CD4-positive, CD25-positive, alpha-beta regulatory T cell (primary cell): ENCODE data around the gene CCND1. TPM values are rescaled to one million over a fixed set of nuclear protein-coding genes. Genes with fewer than 3 reads are reported as not detected.

Experiments used
- ATAC-seq, 2 donors: fragments of 150-1000 bp; cut with Tn5 transposase; one replicate each; pipeline ENCODE4 v1.10.0; 2021; ENCODE audit warnings: low read depth in 2 of 2, moderate number of reproducible peaks in 2 of 2, moderate library complexity in 1 of 2
- DNase-seq, 3 donors: peaks; one replicate each; pipeline versions ENCODE4 v3.0.0 to v3.0.0-alpha.2; 2012 to 2022; ENCODE audit warnings: mixed read lengths in 1 of 3
- H3K27ac ChIP-seq: one replicate; pipeline ENCODE4 v1.7.0; 2013; ENCODE audit warnings: mild to moderate bottlenecking, low read length; ENCODE audit not compliant: insufficient read depth, poor library complexity, severe bottlenecking
- H3K27me3 ChIP-seq: one replicate; pipeline ENCODE4 v1.7.0; 2013; ENCODE audit warnings: low read length; ENCODE audit not compliant: control insufficient read depth, insufficient read depth
- H3K36me3 ChIP-seq: one replicate; pipeline ENCODE4 v1.7.0; 2013; ENCODE audit warnings: mild to moderate bottlenecking, low read length, moderate library complexity; ENCODE audit not compliant: control insufficient read depth, insufficient read depth
- H3K4me1 ChIP-seq: 2 replicates; pipeline ENCODE4 v1.7.0; 2013; ENCODE audit warnings: mild to moderate bottlenecking, low read length; ENCODE audit not compliant: insufficient read depth, control insufficient read depth, poor library complexity, severe bottlenecking
- H3K4me3 ChIP-seq: one replicate; pipeline ENCODE4 v1.7.0; 2013; ENCODE audit warnings: low read depth, mild to moderate bottlenecking, low read length, moderate library complexity
- H3K9me3 ChIP-seq, 2 experiments: 1 replicate in 1 of 2; 2 replicates in 1 of 2; pipeline ENCODE4 v1.7.0; 2013; ENCODE audit warnings: low read length in 2 of 2, mild to moderate bottlenecking in 1 of 2, moderate library complexity in 1 of 2; ENCODE audit not compliant: control insufficient read depth in 2 of 2
- H3K27ac Mint-ChIP-seq, 3 donors: one replicate each; pipeline ENCODE4 v1.8.0; 2020 to 2022; ENCODE audit warnings: mild to moderate bottlenecking in 3 of 3, mixed read lengths in 3 of 3, moderate library complexity in 2 of 3
- H3K27me3 Mint-ChIP-seq: one replicate; pipeline ENCODE4 v1.8.0; 2022; ENCODE audit warnings: mild to moderate bottlenecking, mixed read lengths
- H3K36me3 Mint-ChIP-seq: one replicate; pipeline ENCODE4 v1.8.0; 2020; ENCODE audit warnings: mixed read lengths
- H3K4me1 Mint-ChIP-seq, 4 donors: one replicate each; pipeline ENCODE4 v1.8.0; 2020 to 2022; ENCODE audit warnings: mixed read lengths in 4 of 4, mild to moderate bottlenecking in 1 of 4
- H3K4me3 Mint-ChIP-seq, 4 donors: one replicate each; pipeline ENCODE4 v1.8.0; 2020 to 2022; ENCODE audit warnings: mild to moderate bottlenecking in 4 of 4, mixed read lengths in 4 of 4, moderate library complexity in 3 of 4
- H3K9me3 Mint-ChIP-seq, 7 donors: one replicate each; pipeline ENCODE4 v1.8.0; 2020 to 2022; ENCODE audit warnings: mixed read lengths in 7 of 7, mild to moderate bottlenecking in 3 of 7, moderate library complexity in 2 of 7
- polyA plus RNA-seq, 4 donors: library from polyadenylated mRNA; unstranded; fragments of 300-500 nt; fragmentation: Illumina TruSeq; gene quantifications; one replicate each; pipeline ENCODE4 v1.2.3, GENCODE V29; 2021
- total RNA-seq: library from RNA; stranded (reverse); gene quantifications from one replicate; pipeline ENCODE4 v1.2.3, GENCODE V29; 2022

The CCND1 gene
- total and polyA plus RNA-seq, 5 donors from 2014 or later: 0.17 to 3.6 (median 0.65) TPM; not detected in 2

DNA sequence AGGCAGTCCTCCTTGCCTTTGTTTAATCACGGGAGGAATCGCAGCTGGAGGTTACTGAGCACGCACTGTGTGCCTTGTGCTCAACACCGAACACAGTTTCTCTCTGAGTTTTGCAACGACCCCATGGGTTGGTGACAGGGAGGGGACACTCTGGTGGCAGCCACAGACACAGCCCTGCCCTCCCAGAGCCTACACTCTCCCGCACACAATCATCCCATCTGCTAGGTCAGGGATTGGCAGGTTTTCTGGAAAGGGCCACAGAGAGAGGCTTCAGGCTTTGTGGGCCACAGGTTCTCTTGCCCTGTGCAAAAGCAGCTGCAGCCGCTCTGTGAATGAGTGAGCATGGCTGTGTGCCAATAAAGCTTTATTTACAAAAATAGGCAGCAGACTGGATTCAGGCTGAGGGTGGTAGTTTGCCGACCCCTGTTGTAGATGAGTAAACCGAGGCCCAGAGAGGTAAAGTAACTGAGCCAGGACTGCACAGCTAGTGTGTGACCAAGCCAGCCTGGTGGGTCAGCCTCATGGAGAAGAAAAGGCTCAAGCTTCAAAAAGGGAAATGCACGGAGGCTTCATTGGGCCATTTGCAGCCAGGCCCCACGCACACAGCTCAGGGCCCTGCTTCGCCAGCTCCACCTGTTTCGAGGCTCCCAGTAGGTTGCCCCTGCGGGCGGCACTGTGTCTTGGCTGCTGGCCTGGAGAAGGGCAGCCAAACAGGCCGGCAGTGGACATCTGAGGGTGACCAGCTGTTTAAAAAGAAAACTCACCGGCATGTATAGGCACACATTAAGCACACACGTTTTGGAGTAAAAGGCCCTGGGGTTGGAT lies 17.9 kb downstream of the CCND1 start:
- Histone ChIP-seq H3K27ac (no peak overlapping the region), H3K9me3 (no peaks in the 10 kb centered on the region), H3K4me1 (no peaks in the 10 kb centered on the region), H3K36me3 (peaks cover 9% of the 10 kb centered on the region), H3K4me3 (no peak overlapping the region), H3K27me3 (no peaks in the 10 kb centered on the region)
- ATAC-seq (no peak), DNase-seq (no peak)
- no peaks in the 10 kb centered on the region for H3K9me3 Mint-ChIP-seq
- peaks cover 6% of the 10 kb centered on the region for H3K36me3 Mint-ChIP-seq
- no peak overlapping the region for H3K27ac Mint-ChIP-seq
- no peaks in the 10 kb centered on the region for H3K27me3 Mint-ChIP-seq
- H3K4me1 Mint-ChIP-seq: peaks cover 0 to 3% (median 0%) of the 10 kb centered on the region in 4 donors
- peak overlapping the region in 1 of 4 donors; percentile 32 for H3K4me3 Mint-ChIP-seq

GRCh38 chr11:69659591-69659990 lies 18.6 kb downstream of the CCND1 start:
- no peak overlapping the region for H3K27ac Mint-ChIP-seq
- H3K9me3 Mint-ChIP-seq: no peaks in the 10 kb centered on the region
- no peak for ATAC-seq
- Histone ChIP-seq H3K4me1 (no peaks in the 10 kb centered on the region), H3K27me3 (no peaks in the 10 kb centered on the region), H3K36me3 (peaks cover 17% of the 10 kb centered on the region), H3K27ac (no peak overlapping the region), H3K9me3 (no peaks in the 10 kb centered on the region), H3K4me3 (no peak overlapping the region)
- H3K36me3 Mint-ChIP-seq: peaks cover 9% of the 10 kb centered on the region
- no peaks in the 10 kb centered on the region for H3K27me3 Mint-ChIP-seq
- DNase-seq: no peak
- peaks cover 0 to 3% (median 0%) of the 10 kb centered on the region in 4 donors for H3K4me1 Mint-ChIP-seq
- H3K4me3 Mint-ChIP-seq: no peak overlapping the region

- H3K27ac ChIP-seq: no peak overlapping the region
- H3K4me1 Mint-ChIP-seq: peaks cover 0 to 3% (median 0%) of the 10 kb centered on the region in 4 donors
- H3K27me3 Mint-ChIP-seq: no peaks in the 10 kb centered on the region
- H3K9me3 ChIP-seq: no peaks in the 10 kb centered on the region
- DNase-seq (no peak), ATAC-seq (no peak)
- H3K36me3 Mint-ChIP-seq: peaks cover 13% of the 10 kb centered on the region
- H3K4me1 ChIP-seq: no peaks in the 10 kb centered on the region
- H3K36me3 ChIP-seq: peaks cover 21% of the 10 kb centered on the region
- no peak overlapping the region for H3K4me3 Mint-ChIP-seq
- no peaks in the 10 kb centered on the region for H3K27me3 ChIP-seq
- H3K27ac Mint-ChIP-seq: no peak overlapping the region
- H3K9me3 Mint-ChIP-seq: no peaks in the 10 kb centered on the region
- H3K4me3 ChIP-seq: no peak overlapping the region
These were observed 19.1 kb downstream of the CCND1 start for GRCh38 chr11:69660001-69660500.

GRCh38 chr11:69661413-69661715 lies 20.4 kb downstream of the CCND1 start:
- peaks cover 15% of the 10 kb centered on the region for H3K36me3 Mint-ChIP-seq
- H3K27me3 ChIP-seq: no peaks in the 10 kb centered on the region
- no peak overlapping the region for H3K27ac ChIP-seq
- H3K9me3 ChIP-seq: no peaks in the 10 kb centered on the region
- H3K27ac Mint-ChIP-seq: peak overlapping the region in 1 of 3 donors; percentile 62
- H3K4me1 Mint-ChIP-seq: peaks cover 0 to 3% (median 0%) of the 10 kb centered on the region in 4 donors
- no peaks in the 10 kb centered on the region for H3K9me3 Mint-ChIP-seq
- DNase-seq (no peak), ATAC-seq (no peak)
- peaks cover 31% of the 10 kb centered on the region for H3K36me3 ChIP-seq
- H3K27me3 Mint-ChIP-seq: no peaks in the 10 kb centered on the region
- H3K4me1 ChIP-seq: no peaks in the 10 kb centered on the region
- no peak overlapping the region for H3K4me3 ChIP-seq
- H3K4me3 Mint-ChIP-seq: no peak overlapping the region

GRCh38 chr11:69662021-69662698 lies 21.2 kb downstream of the CCND1 start:
- DNase-seq (no peak), ATAC-seq (no peak)
- Histone ChIP-seq H3K27me3 (no peaks in the 10 kb centered on the region), H3K4me1 (no peaks in the 10 kb centered on the region), H3K36me3 (peaks cover 39% of the 10 kb centered on the region), H3K27ac (no peak overlapping the region), H3K9me3 (no peaks in the 10 kb centered on the region), H3K4me3 (no peak overlapping the region)
- peaks cover 16% of the 10 kb centered on the region for H3K36me3 Mint-ChIP-seq
- H3K4me3 Mint-ChIP-seq: no peak overlapping the region
- H3K4me1 Mint-ChIP-seq: peaks cover 0 to 3% (median 0%) of the 10 kb centered on the region in 4 donors
- no peaks in the 10 kb centered on the region for H3K9me3 Mint-ChIP-seq
- H3K27ac Mint-ChIP-seq: no peak overlapping the region
- no peaks in the 10 kb centered on the region for H3K27me3 Mint-ChIP-seq

DNA sequence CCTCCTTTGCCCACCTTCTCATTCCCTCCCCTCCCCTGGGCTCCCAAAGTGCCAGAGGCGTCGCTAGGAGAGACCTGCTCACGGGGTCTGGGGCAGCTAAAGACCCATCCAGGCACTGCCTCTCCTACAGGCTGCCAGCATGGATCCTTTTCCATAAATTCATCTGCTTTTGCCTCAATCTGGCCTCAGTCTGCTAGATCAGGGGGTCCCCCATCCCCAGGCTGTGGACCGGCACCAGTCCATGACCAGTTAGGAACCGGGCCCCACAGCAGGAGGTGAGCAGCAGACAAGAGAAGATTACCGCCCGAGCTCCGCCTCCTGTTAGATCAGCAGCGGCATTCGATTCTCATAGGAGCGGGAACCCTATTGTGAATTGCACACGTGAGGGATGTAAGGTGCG lies 21.9 kb downstream of the CCND1 start:
- H3K4me3 Mint-ChIP-seq: no peak overlapping the region
- H3K36me3 Mint-ChIP-seq: peaks cover 23% of the 10 kb centered on the region
- H3K4me1 Mint-ChIP-seq: peaks cover 0 to 4% (median 2%) of the 10 kb centered on the region in 4 donors
- no peak for ATAC-seq
- H3K9me3 Mint-ChIP-seq: no peaks in the 10 kb centered on the region
- Histone ChIP-seq H3K36me3 (peaks cover 45% of the 10 kb centered on the region), H3K4me3 (no peak overlapping the region), H3K27ac (no peak overlapping the region), H3K4me1 (no peaks in the 10 kb centered on the region), H3K27me3 (no peaks in the 10 kb centered on the region), H3K9me3 (no peaks in the 10 kb centered on the region)
- H3K27me3 Mint-ChIP-seq: no peaks in the 10 kb centered on the region
- DNase-seq: no peak
- H3K27ac Mint-ChIP-seq: no peak overlapping the region

GRCh38 chr11:69663326-69663725 lies 22.4 kb downstream of the CCND1 start:
- Mint-ChIP-seq H3K27ac (no peak overlapping the region), H3K4me3 (no peak overlapping the region), H3K4me1 (peaks cover 0 to 9% (median 3%) of the 10 kb centered on the region in 4 donors), H3K27me3 (no peaks in the 10 kb centered on the region), H3K36me3 (peaks cover 25% of the 10 kb centered on the region), H3K9me3 (no peaks in the 10 kb centered on the region)
- Histone ChIP-seq H3K27ac (no peak overlapping the region), H3K4me1 (no peaks in the 10 kb centered on the region), H3K9me3 (no peaks in the 10 kb centered on the region), H3K27me3 (no peaks in the 10 kb centered on the region), H3K36me3 (peaks cover 47% of the 10 kb centered on the region), H3K4me3 (no peak overlapping the region)
- DNase-seq: no peak
- no peak for ATAC-seq
